Testis (tissue), 2 donors: ENCODE results near the gene PARG.

Experiments
- CTCF ChIP-seq, 3 experiments: fragments of 450-650 bp in 2 of 3; fragments of 200-600 bp in 1 of 3; sonication (generic) in 1 of 3; IDR thresholded peaks; one replicate each; pipeline ENCODE4 v1.5.1; 2016 to 2019; ENCODE audit warnings: antibody characterized with exemption in 3 of 3, mild to moderate bottlenecking in 2 of 3, moderate library complexity in 1 of 3
- POLR2A ChIP-seq: fragments of 450-650 bp; IDR thresholded peaks from one replicate; pipeline ENCODE4 v1.6.1; 2017; ENCODE audit warnings: antibody characterized with exemption, mild to moderate bottlenecking, moderate library complexity

- no peak for TF ChIP-seq CTCF (IDR thresholded peaks at IDR 0.05)
- no peak for TF ChIP-seq POLR2A
Measured at GRCh38 chr10:49834201-49834600, 107.6 kb downstream of the PARG start.
